Epithelial cell of esophagus (primary cell): ENCODE measurements around the gene IRF9.

Source experiments
- DNase-seq: peaks from one replicate; pipeline ENCODE4 v3.0.0; 2010; ENCODE audit warnings: low read depth
- H3K4me3 ChIP-seq: 2 replicates; pipeline ENCODE4 v1.5.1; 2011; ENCODE audit warnings: mild to moderate bottlenecking, low read length, control low read depth
- TF ChIP-seq, protein P1 (sequence below): IDR thresholded peaks from 2 replicates; pipeline ENCODE4 v1.5.1; 2011; ENCODE audit warnings: low read depth, mild to moderate bottlenecking, low read length, control low read depth, inconsistent platforms; ENCODE audit not compliant: insufficient read depth; ENCODE audit errors: missing control alignments

The IRF9 gene

DNA sequence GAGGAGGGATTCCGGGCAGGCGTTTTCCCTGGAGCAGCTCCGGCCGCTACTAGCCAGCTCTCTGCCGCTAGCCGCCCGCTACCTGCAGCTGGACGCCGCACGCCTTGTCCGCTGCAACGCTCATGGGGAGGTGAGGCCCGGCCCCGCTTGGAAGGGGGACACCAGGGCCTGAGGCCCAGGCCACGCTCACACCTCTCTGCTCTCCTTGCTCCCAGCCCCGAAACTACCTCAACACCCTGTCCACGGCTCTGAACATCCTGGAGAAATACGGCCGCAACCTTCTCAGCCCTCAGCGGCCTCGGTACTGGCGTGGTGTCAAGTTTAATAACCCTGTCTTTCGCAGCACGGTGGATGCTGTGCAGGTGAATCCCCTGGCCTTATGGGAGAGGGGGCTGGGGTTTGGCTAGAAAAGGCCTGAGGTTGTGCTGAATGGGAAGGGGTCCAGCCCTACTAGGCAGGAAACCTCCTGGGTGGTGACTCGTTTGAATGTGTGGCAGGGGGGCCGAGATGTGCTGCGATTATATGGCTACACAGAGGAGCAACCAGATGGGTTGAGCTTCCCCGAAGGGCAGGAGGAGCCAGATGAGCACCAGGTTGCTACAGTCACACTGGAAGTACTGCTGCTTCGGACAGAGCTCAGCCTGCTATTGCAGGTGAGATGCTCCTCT lies 13.2 kb upstream of the IRF9 start:
- peak overlapping the region; percentile 87 for H3K4me3 ChIP-seq
- DNase-seq, result no peak
- TF ChIP-seq, protein P1, sequence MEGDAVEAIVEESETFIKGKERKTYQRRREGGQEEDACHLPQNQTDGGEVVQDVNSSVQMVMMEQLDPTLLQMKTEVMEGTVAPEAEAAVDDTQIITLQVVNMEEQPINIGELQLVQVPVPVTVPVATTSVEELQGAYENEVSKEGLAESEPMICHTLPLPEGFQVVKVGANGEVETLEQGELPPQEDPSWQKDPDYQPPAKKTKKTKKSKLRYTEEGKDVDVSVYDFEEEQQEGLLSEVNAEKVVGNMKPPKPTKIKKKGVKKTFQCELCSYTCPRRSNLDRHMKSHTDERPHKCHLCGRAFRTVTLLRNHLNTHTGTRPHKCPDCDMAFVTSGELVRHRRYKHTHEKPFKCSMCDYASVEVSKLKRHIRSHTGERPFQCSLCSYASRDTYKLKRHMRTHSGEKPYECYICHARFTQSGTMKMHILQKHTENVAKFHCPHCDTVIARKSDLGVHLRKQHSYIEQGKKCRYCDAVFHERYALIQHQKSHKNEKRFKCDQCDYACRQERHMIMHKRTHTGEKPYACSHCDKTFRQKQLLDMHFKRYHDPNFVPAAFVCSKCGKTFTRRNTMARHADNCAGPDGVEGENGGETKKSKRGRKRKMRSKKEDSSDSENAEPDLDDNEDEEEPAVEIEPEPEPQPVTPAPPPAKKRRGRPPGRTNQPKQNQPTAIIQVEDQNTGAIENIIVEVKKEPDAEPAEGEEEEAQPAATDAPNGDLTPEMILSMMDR, result no peak

- H3K4me3 ChIP-seq, result no peak overlapping the region
- DNase-seq, result no peak
- TF ChIP-seq, protein P1, result no peak
These were observed 11.6 kb upstream of the IRF9 start for GRCh38 chr14:24149302-24149969.

DNA sequence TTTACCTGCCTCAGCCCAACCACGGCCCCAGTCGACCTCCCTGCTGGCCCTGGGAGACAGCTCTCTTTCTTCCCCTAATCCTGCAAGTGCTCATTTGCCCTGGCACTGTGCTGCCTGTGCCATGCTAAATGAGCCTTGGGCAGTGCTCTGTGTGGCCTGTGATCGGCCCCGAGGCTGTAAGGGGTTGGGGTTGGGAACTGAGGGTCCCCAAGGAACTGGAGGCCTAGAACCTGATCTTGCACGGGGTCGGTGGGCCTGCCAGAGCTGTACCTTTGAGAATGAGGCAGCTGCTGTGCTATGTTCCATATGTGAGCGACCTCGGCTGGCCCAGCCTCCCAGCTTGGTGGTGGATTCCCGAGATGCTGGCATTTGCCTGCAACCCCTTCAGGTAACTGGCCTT lies 11.0 kb upstream of the IRF9 start:
- no peak overlapping the region for H3K4me3 ChIP-seq
- DNase-seq, result no peak
- TF ChIP-seq, protein P1, result no peak

- DNase-seq, result no peak
- no peak overlapping the region for H3K4me3 ChIP-seq
- TF ChIP-seq, protein P1, result no peak
These were observed 10.5 kb upstream of the IRF9 start for GRCh38 chr14:24150567-24150966.

- H3K4me3 ChIP-seq, result no peak overlapping the region
- TF ChIP-seq, protein P1, result no peak
- DNase-seq, result no peak
These were observed 10.1 kb upstream of the IRF9 start for GRCh38 chr14:24150993-24151392.

DNA sequence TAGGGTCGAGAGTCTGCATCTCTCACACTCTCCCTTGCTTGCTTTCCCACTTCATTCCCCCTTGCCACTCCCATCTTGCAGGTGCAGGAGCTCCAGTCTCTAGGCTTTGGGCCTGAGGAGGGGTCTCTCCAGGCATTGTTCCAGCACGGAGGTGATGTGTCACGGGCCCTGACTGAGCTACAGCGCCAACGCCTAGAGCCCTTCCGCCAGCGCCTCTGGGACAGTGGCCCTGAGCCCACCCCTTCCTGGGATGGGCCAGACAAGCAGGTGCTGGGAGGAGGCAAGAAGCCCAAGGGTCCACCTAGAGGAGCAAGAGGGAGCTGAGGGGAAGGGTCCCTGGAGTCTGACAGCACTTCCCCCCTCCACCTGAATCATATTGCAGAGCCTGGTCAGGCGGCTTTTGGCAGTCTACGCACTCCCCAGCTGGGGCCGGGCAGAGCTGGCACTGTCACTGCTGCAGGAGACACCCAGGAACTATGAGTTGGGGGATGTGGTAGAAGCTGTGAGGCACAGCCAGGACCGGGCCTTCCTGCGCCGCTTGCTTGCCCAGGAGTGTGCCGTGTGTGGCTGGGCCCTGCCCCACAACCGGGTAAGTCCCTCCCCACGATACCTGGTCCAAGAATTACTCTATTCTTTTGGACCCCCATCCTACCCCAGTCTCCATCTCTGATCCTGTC lies 9.5 kb upstream of the IRF9 start:
- no peak overlapping the region for H3K4me3 ChIP-seq
- TF ChIP-seq, protein P1, result no peak
- no peak for DNase-seq
